CD4-positive, CD25-positive, alpha-beta regulatory T cell (primary cell): ENCODE data around the gene C11orf52. TPM values are rescaled to one million over a fixed set of nuclear protein-coding genes. Genes with fewer than 3 reads are reported as not detected.

Experiments
- ATAC-seq, 2 donors: fragments of 150-1000 bp; cut with Tn5 transposase; one replicate each; pipeline ENCODE4 v1.10.0; 2021; ENCODE audit warnings: low read depth in 2 of 2, moderate number of reproducible peaks in 2 of 2, moderate library complexity in 1 of 2
- DNase-seq, 3 donors: peaks; one replicate each; pipeline versions ENCODE4 v3.0.0 to v3.0.0-alpha.2; 2012 to 2022; ENCODE audit warnings: mixed read lengths in 1 of 3
- H3K27ac ChIP-seq: one replicate; pipeline ENCODE4 v1.7.0; 2013; ENCODE audit warnings: mild to moderate bottlenecking, low read length; ENCODE audit not compliant: insufficient read depth, poor library complexity, severe bottlenecking
- H3K27me3 ChIP-seq: one replicate; pipeline ENCODE4 v1.7.0; 2013; ENCODE audit warnings: low read length; ENCODE audit not compliant: control insufficient read depth, insufficient read depth
- H3K36me3 ChIP-seq: one replicate; pipeline ENCODE4 v1.7.0; 2013; ENCODE audit warnings: mild to moderate bottlenecking, low read length, moderate library complexity; ENCODE audit not compliant: control insufficient read depth, insufficient read depth
- H3K4me1 ChIP-seq: 2 replicates; pipeline ENCODE4 v1.7.0; 2013; ENCODE audit warnings: mild to moderate bottlenecking, low read length; ENCODE audit not compliant: insufficient read depth, control insufficient read depth, poor library complexity, severe bottlenecking
- H3K4me3 ChIP-seq: one replicate; pipeline ENCODE4 v1.7.0; 2013; ENCODE audit warnings: low read depth, mild to moderate bottlenecking, low read length, moderate library complexity
- H3K9me3 ChIP-seq, 2 experiments: 1 replicate in 1 of 2; 2 replicates in 1 of 2; pipeline ENCODE4 v1.7.0; 2013; ENCODE audit warnings: low read length in 2 of 2, mild to moderate bottlenecking in 1 of 2, moderate library complexity in 1 of 2; ENCODE audit not compliant: control insufficient read depth in 2 of 2
- H3K27ac Mint-ChIP-seq, 3 donors: one replicate each; pipeline ENCODE4 v1.8.0; 2020 to 2022; ENCODE audit warnings: mild to moderate bottlenecking in 3 of 3, mixed read lengths in 3 of 3, moderate library complexity in 2 of 3
- H3K27me3 Mint-ChIP-seq: one replicate; pipeline ENCODE4 v1.8.0; 2022; ENCODE audit warnings: mild to moderate bottlenecking, mixed read lengths
- H3K36me3 Mint-ChIP-seq: one replicate; pipeline ENCODE4 v1.8.0; 2020; ENCODE audit warnings: mixed read lengths
- H3K4me1 Mint-ChIP-seq, 4 donors: one replicate each; pipeline ENCODE4 v1.8.0; 2020 to 2022; ENCODE audit warnings: mixed read lengths in 4 of 4, mild to moderate bottlenecking in 1 of 4
- H3K4me3 Mint-ChIP-seq, 4 donors: one replicate each; pipeline ENCODE4 v1.8.0; 2020 to 2022; ENCODE audit warnings: mild to moderate bottlenecking in 4 of 4, mixed read lengths in 4 of 4, moderate library complexity in 3 of 4
- H3K9me3 Mint-ChIP-seq, 7 donors: one replicate each; pipeline ENCODE4 v1.8.0; 2020 to 2022; ENCODE audit warnings: mixed read lengths in 7 of 7, mild to moderate bottlenecking in 3 of 7, moderate library complexity in 2 of 7
- polyA plus RNA-seq, 4 donors: library from polyadenylated mRNA; unstranded; fragments of 300-500 nt; fragmentation: Illumina TruSeq; gene quantifications; one replicate each; pipeline ENCODE4 v1.2.3, GENCODE V29; 2021
- total RNA-seq: library from RNA; stranded (reverse); gene quantifications from one replicate; pipeline ENCODE4 v1.2.3, GENCODE V29; 2022

C11orf52 gene
- total and polyA plus RNA-seq, 5 donors from 2014 or later: 0.41 TPM; not detected in 4

DNA sequence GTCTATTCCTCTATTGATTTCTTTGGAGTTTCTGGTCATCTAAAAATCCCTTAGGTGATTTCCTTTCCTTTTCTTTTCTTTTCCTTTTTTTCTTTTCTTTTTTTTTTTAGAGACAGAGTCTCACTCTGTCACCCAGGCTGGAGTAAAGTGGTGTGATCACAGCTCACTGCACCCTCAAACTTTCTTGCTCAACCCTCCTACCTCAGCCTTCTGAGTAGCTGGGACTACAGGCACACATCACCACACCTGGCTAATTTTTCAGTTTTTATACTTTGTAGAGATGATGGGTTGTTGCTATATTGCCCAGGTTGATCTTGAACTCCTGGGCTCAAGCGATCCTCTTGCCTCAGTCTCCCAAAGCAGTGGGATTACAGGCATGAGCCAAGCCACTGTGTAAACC, 1.9 kb upstream of the C11orf52 start:
- H3K4me3 Mint-ChIP-seq: no peak overlapping the region
- Histone ChIP-seq H3K27me3 (peaks cover 16% of the 10 kb centered on the region), H3K4me3 (no peak overlapping the region), H3K27ac (no peak overlapping the region), H3K9me3 (no peaks in the 10 kb centered on the region), H3K4me1 (no peaks in the 10 kb centered on the region), H3K36me3 (no peaks in the 10 kb centered on the region)
- H3K36me3 Mint-ChIP-seq: no peaks in the 10 kb centered on the region
- peaks cover 0 to 1% (median 0%) of the 10 kb centered on the region in 7 donors for H3K9me3 Mint-ChIP-seq
- peaks cover 57% of the 10 kb centered on the region for H3K27me3 Mint-ChIP-seq
- no peak for ATAC-seq
- no peak overlapping the region for H3K27ac Mint-ChIP-seq
- H3K4me1 Mint-ChIP-seq: peaks cover 0 to 2% (median 0%) of the 10 kb centered on the region in 4 donors
- no peak for DNase-seq

DNA sequence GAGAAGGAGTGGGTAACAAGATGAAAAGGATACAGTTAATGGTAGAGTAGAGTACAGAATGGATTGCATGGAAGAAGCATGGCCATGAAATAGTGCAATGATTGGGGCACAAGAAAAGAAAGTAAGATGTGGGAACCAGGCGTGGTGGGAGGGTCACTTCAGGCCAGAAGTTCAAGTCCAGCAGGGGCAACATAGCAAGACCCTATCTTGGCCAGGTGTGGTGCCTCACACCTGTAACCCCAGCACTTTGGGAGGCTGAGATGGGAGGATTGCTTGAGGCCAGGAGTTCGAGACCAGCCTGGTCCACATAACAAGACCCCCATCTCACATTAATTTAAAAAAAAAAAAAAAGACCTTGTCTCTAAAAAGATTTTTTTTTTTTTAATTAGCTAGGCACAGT, 1.4 kb upstream of the C11orf52 start:
- no peak overlapping the region for H3K27ac Mint-ChIP-seq
- Histone ChIP-seq H3K9me3 (no peaks in the 10 kb centered on the region), H3K36me3 (no peaks in the 10 kb centered on the region), H3K4me3 (no peak overlapping the region), H3K27ac (no peak overlapping the region), H3K4me1 (no peaks in the 10 kb centered on the region), H3K27me3 (peaks cover 16% of the 10 kb centered on the region)
- H3K4me3 Mint-ChIP-seq: no peak overlapping the region
- ATAC-seq: no peak
- H3K36me3 Mint-ChIP-seq: no peaks in the 10 kb centered on the region
- H3K4me1 Mint-ChIP-seq: peaks cover 0 to 2% (median 0%) of the 10 kb centered on the region in 4 donors
- H3K27me3 Mint-ChIP-seq: peaks cover 59% of the 10 kb centered on the region
- H3K9me3 Mint-ChIP-seq: peaks cover 0 to 1% (median 0%) of the 10 kb centered on the region in 7 donors
- no peak for DNase-seq

DNA sequence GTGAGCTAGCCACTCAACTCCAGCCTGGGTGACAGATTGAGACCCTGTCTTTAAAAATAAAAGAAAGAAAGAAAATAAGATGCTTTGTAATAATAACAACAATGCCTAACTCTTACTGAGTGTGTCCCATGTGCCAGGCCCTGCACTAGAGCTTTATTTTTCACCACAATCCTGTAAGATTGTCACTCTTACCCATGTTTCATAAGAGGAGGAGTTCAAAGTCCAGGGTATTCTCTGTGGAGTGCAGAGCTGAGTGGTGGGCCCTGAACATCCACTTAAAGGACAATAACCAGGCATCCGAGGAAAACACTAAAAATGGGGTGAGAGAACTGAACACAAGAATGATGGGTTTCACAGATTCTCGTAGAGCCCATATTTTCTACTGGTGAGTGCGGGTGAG, 925 bp upstream of the C11orf52 start:
- H3K4me3 ChIP-seq: no peak overlapping the region
- DNase-seq: no peak
- no peaks in the 10 kb centered on the region for H3K36me3 ChIP-seq
- peaks cover 0 to 1% (median 0%) of the 10 kb centered on the region in 7 donors for H3K9me3 Mint-ChIP-seq
- no peak for ATAC-seq
- peaks cover 16% of the 10 kb centered on the region for H3K27me3 ChIP-seq
- peaks cover 60% of the 10 kb centered on the region for H3K27me3 Mint-ChIP-seq
- H3K27ac Mint-ChIP-seq: no peak overlapping the region
- peaks cover 0 to 2% (median 0%) of the 10 kb centered on the region in 4 donors for H3K4me1 Mint-ChIP-seq
- no peaks in the 10 kb centered on the region for H3K9me3 ChIP-seq
- H3K27ac ChIP-seq: no peak overlapping the region
- H3K36me3 Mint-ChIP-seq: no peaks in the 10 kb centered on the region
- no peak overlapping the region for H3K4me3 Mint-ChIP-seq
- no peaks in the 10 kb centered on the region for H3K4me1 ChIP-seq

DNA sequence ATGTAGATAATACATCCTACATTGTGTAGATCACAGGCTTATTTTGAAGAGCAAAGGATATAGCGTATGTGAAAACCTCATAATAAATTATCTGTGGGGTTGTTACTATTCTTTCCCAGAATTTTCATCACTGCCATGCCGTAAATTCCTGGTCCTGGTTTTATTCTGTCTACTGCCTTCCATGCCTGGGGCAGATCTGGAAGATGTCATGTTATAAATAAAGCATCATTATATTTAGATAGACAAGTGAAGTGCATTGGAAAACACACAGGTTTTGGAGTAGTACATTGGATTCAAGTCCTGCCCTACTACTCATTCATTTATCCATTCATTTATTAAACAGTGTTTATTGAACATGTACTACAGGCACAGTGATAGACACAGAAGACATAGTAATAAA, 2.2 kb downstream of the C11orf52 start:
- Histone ChIP-seq H3K9me3 (no peaks in the 10 kb centered on the region), H3K27me3 (peaks cover 9% of the 10 kb centered on the region), H3K4me1 (no peaks in the 10 kb centered on the region), H3K27ac (no peak overlapping the region), H3K4me3 (no peak overlapping the region), H3K36me3 (no peaks in the 10 kb centered on the region)
- DNase-seq (no peak), ATAC-seq (no peak)
- Mint-ChIP-seq H3K36me3 (no peaks in the 10 kb centered on the region), H3K27ac (no peak overlapping the region), H3K27me3 (peaks cover 42% of the 10 kb centered on the region), H3K4me3 (no peak overlapping the region), H3K9me3 (peaks cover 0 to 1% (median 0%) of the 10 kb centered on the region in 7 donors), H3K4me1 (peaks cover 0 to 4% (median 4%) of the 10 kb centered on the region in 4 donors)

DNA sequence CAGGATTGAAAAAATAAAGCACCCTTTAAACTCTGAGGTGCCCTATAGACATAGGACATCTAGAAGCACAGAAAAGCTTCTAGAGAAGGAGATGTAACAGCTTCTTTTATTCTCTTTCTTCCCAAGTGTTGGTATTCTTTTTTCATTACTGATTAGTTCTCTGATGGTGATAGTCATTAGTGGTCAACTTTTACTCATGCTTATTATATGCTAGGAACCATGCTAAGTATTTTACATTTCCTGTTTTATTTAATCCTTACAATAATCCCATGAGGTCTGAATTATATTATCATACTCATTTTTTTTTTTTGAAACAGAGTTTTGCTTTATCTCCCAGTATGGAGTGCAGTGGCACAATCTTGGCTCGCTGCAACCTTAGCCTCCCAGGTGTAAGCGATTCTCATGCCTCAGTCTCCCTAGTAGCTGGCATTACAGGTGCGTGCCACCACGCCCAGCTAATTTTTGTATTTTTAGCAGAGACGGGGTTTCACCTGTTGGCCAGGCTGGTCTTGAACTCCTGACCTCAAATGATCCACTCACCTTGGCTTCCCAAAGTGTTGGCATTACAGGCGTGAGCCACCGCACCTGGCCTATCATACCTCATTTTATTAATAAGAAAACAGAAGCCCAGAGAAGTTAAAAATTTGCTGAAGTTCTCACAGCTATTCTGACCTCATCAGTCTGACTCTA, 3.0 kb downstream of the C11orf52 start:
- ATAC-seq: no peak
- no peak overlapping the region for H3K27ac Mint-ChIP-seq
- DNase-seq: no peak
- peaks cover 0 to 1% (median 0%) of the 10 kb centered on the region in 7 donors for H3K9me3 Mint-ChIP-seq
- H3K4me3 Mint-ChIP-seq: no peak overlapping the region
- H3K36me3 Mint-ChIP-seq: no peaks in the 10 kb centered on the region
- Histone ChIP-seq H3K4me1 (peaks cover 6% of the 10 kb centered on the region), H3K4me3 (no peak overlapping the region), H3K9me3 (no peaks in the 10 kb centered on the region), H3K27ac (no peak overlapping the region), H3K27me3 (peaks cover 4% of the 10 kb centered on the region), H3K36me3 (no peaks in the 10 kb centered on the region)
- H3K27me3 Mint-ChIP-seq: peaks cover 36% of the 10 kb centered on the region
- peaks cover 4 to 10% (median 5%) of the 10 kb centered on the region in 4 donors for H3K4me1 Mint-ChIP-seq

DNA sequence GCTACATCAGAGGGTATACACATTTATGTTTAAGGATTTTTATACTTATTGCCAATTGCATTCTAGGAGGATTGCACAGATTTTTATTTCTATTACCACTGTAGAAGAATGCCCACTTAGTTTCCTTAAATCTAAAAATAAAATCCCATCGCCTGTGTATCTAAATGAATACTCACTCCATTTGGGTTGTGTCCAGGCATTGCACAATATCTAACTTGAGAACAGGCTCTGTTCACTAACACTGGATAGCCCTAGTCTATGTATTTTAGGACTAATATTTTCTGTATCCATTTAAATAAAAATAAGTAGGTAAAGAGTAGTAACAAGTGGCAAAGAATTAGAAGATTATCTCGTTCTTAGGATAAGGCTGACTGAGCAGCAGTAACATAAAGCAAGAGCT, 4.1 kb downstream of the C11orf52 start:
- no peaks in the 10 kb centered on the region for H3K36me3 ChIP-seq
- H3K4me1 Mint-ChIP-seq: peaks cover 8 to 19% (median 12%) of the 10 kb centered on the region in 4 donors
- H3K27me3 ChIP-seq: peaks cover 4% of the 10 kb centered on the region
- H3K4me3 ChIP-seq: no peak overlapping the region
- DNase-seq: no peak
- no peak overlapping the region for H3K27ac ChIP-seq
- H3K4me3 Mint-ChIP-seq: no peak overlapping the region
- H3K9me3 ChIP-seq: no peaks in the 10 kb centered on the region
- no peaks in the 10 kb centered on the region for H3K36me3 Mint-ChIP-seq
- H3K9me3 Mint-ChIP-seq: peaks cover 0 to 2% (median 0%) of the 10 kb centered on the region in 7 donors
- no peak for ATAC-seq
- H3K27ac Mint-ChIP-seq: no peak overlapping the region
- H3K4me1 ChIP-seq: peaks cover 13% of the 10 kb centered on the region
- H3K27me3 Mint-ChIP-seq: peaks cover 30% of the 10 kb centered on the region

DNA sequence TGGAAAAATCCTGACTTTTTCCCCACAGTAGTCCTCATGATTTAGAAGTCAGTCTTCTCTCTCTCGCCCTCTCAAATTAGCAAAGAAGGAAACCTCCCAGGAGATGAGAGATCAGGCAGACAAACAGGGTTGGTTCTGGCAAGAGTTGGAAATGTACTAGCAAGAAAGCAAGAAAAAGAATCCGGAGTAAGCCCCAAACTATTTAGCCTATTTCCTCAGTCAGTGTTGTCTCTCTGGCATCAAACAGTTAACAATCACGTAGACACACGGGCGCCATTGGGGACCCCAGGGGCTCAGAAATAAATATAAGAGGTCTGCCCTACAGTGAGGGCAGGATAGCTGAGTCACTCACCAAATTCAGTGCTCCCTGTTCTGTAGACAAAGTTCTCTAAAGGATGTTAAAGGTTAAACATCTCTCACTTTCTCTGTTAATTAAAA, 4.7 kb downstream of the C11orf52 start:
- no peak for DNase-seq
- peaks cover 7 to 19% (median 11%) of the 10 kb centered on the region in 4 donors for H3K4me1 Mint-ChIP-seq
- no peak overlapping the region for H3K27ac Mint-ChIP-seq
- H3K27me3 ChIP-seq: peaks cover 4% of the 10 kb centered on the region
- no peak overlapping the region for H3K4me3 ChIP-seq
- H3K36me3 ChIP-seq: no peaks in the 10 kb centered on the region
- no peaks in the 10 kb centered on the region for H3K9me3 ChIP-seq
- ATAC-seq: no peak
- H3K27me3 Mint-ChIP-seq: peaks cover 26% of the 10 kb centered on the region
- H3K4me1 ChIP-seq: peaks cover 13% of the 10 kb centered on the region
- no peaks in the 10 kb centered on the region for H3K36me3 Mint-ChIP-seq
- no peak overlapping the region for H3K4me3 Mint-ChIP-seq
- peaks cover 0 to 2% (median 0%) of the 10 kb centered on the region in 7 donors for H3K9me3 Mint-ChIP-seq
- H3K27ac ChIP-seq: no peak overlapping the region

DNA sequence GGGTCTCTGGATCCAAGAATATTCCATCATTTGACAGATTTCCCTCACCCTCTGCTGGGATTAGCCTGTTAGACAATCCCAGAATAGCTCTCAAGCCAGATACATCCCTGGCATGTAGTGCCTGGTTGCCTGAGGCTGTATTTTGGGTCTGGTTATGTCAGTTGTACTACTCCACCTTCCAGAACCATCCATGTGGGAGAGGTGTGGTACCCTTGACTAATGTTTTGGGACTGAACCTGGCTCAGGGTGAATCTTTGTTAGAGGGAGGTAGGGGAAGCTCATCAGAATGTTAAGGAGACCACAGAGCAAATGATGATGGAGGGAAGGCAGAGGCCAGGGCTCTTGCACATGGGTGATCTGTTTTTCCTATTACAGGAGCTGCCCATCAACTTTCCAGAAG, 5.2 kb downstream of the C11orf52 start:
- Histone ChIP-seq H3K4me3 (no peak overlapping the region), H3K27ac (no peak overlapping the region), H3K36me3 (no peaks in the 10 kb centered on the region), H3K27me3 (peaks cover 4% of the 10 kb centered on the region), H3K9me3 (no peaks in the 10 kb centered on the region), H3K4me1 (peaks cover 13% of the 10 kb centered on the region)
- no peak overlapping the region for H3K27ac Mint-ChIP-seq
- no peak overlapping the region for H3K4me3 Mint-ChIP-seq
- peaks cover 0 to 2% (median 0%) of the 10 kb centered on the region in 7 donors for H3K9me3 Mint-ChIP-seq
- H3K4me1 Mint-ChIP-seq: peaks cover 7 to 19% (median 11%) of the 10 kb centered on the region in 4 donors
- no peaks in the 10 kb centered on the region for H3K36me3 Mint-ChIP-seq
- ATAC-seq (no peak), DNase-seq (no peak)
- peaks cover 22% of the 10 kb centered on the region for H3K27me3 Mint-ChIP-seq
